Activated CD4-positive, alpha-beta T cell treated with anti-CD3 and anti-CD28 coated beads, Interleukin-2, amount 10 ng/mL, durations not matched to agents 7 days and 5 days (primary cell): Measurements from ENCODE around the gene GJB4. TPM values are rescaled to one million over a fixed set of nuclear protein-coding genes. Genes with fewer than 3 reads are reported as not detected.

Experiments
- CTCF ChIA-PET: fragments of 350-600 bp; sonication (Branson Sonifier 250); formaldehyde crosslinking; loops from one replicate; lab custom pipeline; 2021; ENCODE audit warnings: antibody characterized with exemption; lab: Charles Lee
- POLR2A ChIA-PET: fragments of 350-600 bp; sonication (Branson Sonifier 250); formaldehyde crosslinking; loops from one replicate; lab custom pipeline; 2021; ENCODE audit warnings: antibody characterized with exemption; lab: Charles Lee
- DNase-seq: peaks from one replicate; pipeline ENCODE4 v3.0.0-alpha.2; 2020
- H3K27ac Mint-ChIP-seq: one replicate; pipeline ENCODE4 v1.8.0; 2021; ENCODE audit warnings: mild to moderate bottlenecking, moderate library complexity, mixed read lengths
- H3K27me3 Mint-ChIP-seq: one replicate; pipeline ENCODE4 v1.8.0; 2021; ENCODE audit warnings: mixed read lengths
- H3K36me3 Mint-ChIP-seq: one replicate; pipeline ENCODE4 v1.8.0; 2021; ENCODE audit warnings: low read depth, mixed read lengths
- H3K4me1 Mint-ChIP-seq: one replicate; pipeline ENCODE4 v1.8.0; 2021; ENCODE audit warnings: mixed read lengths
- H3K4me3 Mint-ChIP-seq: one replicate; pipeline ENCODE4 v1.8.0; 2021; ENCODE audit warnings: mild to moderate bottlenecking, moderate library complexity, mixed read lengths
- H3K9me3 Mint-ChIP-seq: one replicate; pipeline ENCODE4 v1.8.0; 2021; ENCODE audit warnings: mixed read lengths
- total RNA-seq, 2 experiments: library from RNA; stranded (reverse); gene quantifications; one replicate each; pipeline ENCODE4 v1.2.3, GENCODE V29; 2021

GJB4 gene
- total RNA-seq, 2 experiments from 2014 or later: not detected

- no peak for DNase-seq
- Mint-ChIP-seq H3K36me3 (no peaks in the 10 kb centered on the region), H3K27me3 (peaks cover 18% of the 10 kb centered on the region), H3K4me1 (no peaks in the 10 kb centered on the region), H3K9me3 (no peaks in the 10 kb centered on the region), H3K4me3 (no peak overlapping the region), H3K27ac (no peak overlapping the region)
- ChIA-PET CTCF (no interaction called here), POLR2A (no interaction called here)
Observed at GRCh38 chr1:34774957-34775356, 15.4 kb downstream of the GJB4 start.

- ChIA-PET CTCF (no interaction called here), POLR2A (no interaction called here)
- Mint-ChIP-seq H3K9me3 (no peaks in the 10 kb centered on the region), H3K4me1 (no peaks in the 10 kb centered on the region), H3K4me3 (no peak overlapping the region), H3K27me3 (peaks cover 25% of the 10 kb centered on the region), H3K36me3 (no peaks in the 10 kb centered on the region), H3K27ac (no peak overlapping the region)
- no peak for DNase-seq
Observed at GRCh38 chr1:34776911-34777310, 17.4 kb downstream of the GJB4 start.

- Mint-ChIP-seq H3K27me3 (peaks cover 32% of the 10 kb centered on the region), H3K4me3 (no peak overlapping the region), H3K27ac (no peak overlapping the region), H3K9me3 (no peaks in the 10 kb centered on the region), H3K4me1 (no peaks in the 10 kb centered on the region), H3K36me3 (no peaks in the 10 kb centered on the region)
- POLR2A ChIA-PET: no interaction called here
- no peak for DNase-seq
- CTCF ChIA-PET: no interaction called here
Observed at GRCh38 chr1:34777519-34778321, 18.2 kb downstream of the GJB4 start.

- Mint-ChIP-seq H3K4me1 (no peaks in the 10 kb centered on the region), H3K27me3 (peaks cover 37% of the 10 kb centered on the region)
- CTCF ChIA-PET: interaction anchor here (1.5 kb wide), 1 partner anchor 11 kb away, joined by 3 read pairs; no protein-coding TSS in a partner anchor
Observed at GRCh38 chr1:34778381-34778780, 18.8 kb downstream of the GJB4 start.

DNA sequence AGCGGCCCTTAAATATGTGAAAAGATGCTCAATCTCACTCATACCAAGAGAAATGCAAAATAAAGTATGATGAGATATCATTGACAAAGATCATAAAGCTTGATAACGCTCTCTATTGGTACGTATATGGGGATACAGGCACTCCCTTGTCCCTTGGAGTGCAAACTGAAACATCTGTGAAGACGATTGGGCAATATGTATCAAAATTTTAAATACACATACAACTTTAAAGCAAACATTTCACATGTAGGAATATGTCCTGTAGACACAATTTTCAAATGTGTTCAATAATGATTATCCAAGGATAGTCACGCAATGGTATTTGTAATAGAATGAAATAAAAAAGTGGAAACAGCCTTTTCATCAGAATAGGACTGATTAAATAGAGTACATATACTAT, 19.5 kb downstream of the GJB4 start:
- Mint-ChIP-seq H3K4me3 (no peak overlapping the region), H3K9me3 (no peaks in the 10 kb centered on the region), H3K4me1 (no peaks in the 10 kb centered on the region), H3K36me3 (no peaks in the 10 kb centered on the region), H3K27ac (no peak overlapping the region), H3K27me3 (peaks cover 38% of the 10 kb centered on the region)
- ChIA-PET POLR2A (no interaction called here), CTCF (interaction anchor here (1.5 kb wide), 1 partner anchor 10 kb away, joined by 3 read pairs; no protein-coding TSS in a partner anchor)
- no peak for DNase-seq

More at GRCh38 chr1:34778381-34778780, 18.8 kb downstream of the GJB4 start:
- Mint-ChIP-seq H3K36me3 (no peaks in the 10 kb centered on the region), H3K9me3 (no peaks in the 10 kb centered on the region), H3K4me3 (no peak overlapping the region), H3K27ac (no peak overlapping the region)
- POLR2A ChIA-PET: no interaction called here
- no peak for DNase-seq

DNA sequence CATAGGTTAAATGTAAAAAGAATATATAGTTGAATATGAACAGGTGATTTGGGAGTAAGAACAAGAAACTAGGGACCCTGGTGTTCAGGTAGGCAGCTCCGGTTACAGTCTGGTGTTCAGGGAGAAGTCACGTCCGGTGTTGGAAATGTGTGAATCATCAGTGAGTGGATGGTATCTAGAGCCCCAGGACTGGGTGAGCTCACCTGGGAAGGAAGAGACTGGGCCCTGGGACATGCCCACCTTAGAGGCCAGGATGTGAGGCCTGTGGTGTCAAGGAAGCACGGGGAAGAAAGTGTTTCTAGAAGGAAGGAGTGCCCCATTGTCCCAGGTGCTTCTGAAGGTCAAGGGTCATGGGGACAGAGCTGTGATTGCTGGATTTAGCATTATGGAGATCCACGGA, 20.0 kb downstream of the GJB4 start:
- POLR2A ChIA-PET: no interaction called here

GRCh38 chr1:34779962-34780361, 20.4 kb downstream of the GJB4 start:
- no peaks in the 10 kb centered on the region for H3K36me3 Mint-ChIP-seq
- no peak overlapping the region for H3K27ac Mint-ChIP-seq
- no peaks in the 10 kb centered on the region for H3K4me1 Mint-ChIP-seq
- no peaks in the 10 kb centered on the region for H3K9me3 Mint-ChIP-seq
- no peak overlapping the region for H3K4me3 Mint-ChIP-seq
- no peak for DNase-seq
- POLR2A ChIA-PET: no interaction called here
- peaks cover 38% of the 10 kb centered on the region for H3K27me3 Mint-ChIP-seq
- CTCF ChIA-PET: no interaction called here

More for the DNA sequence above, 20.0 kb downstream of the GJB4 start:
- no peak for DNase-seq
- Mint-ChIP-seq H3K27ac (no peak overlapping the region), H3K36me3 (no peaks in the 10 kb centered on the region), H3K4me1 (no peaks in the 10 kb centered on the region), H3K4me3 (no peak overlapping the region), H3K27me3 (peaks cover 38% of the 10 kb centered on the region), H3K9me3 (no peaks in the 10 kb centered on the region)
- CTCF ChIA-PET: interaction anchor here (1.5 kb wide), 1 partner anchor 10 kb away, joined by 3 read pairs; no protein-coding TSS in a partner anchor

DNA sequence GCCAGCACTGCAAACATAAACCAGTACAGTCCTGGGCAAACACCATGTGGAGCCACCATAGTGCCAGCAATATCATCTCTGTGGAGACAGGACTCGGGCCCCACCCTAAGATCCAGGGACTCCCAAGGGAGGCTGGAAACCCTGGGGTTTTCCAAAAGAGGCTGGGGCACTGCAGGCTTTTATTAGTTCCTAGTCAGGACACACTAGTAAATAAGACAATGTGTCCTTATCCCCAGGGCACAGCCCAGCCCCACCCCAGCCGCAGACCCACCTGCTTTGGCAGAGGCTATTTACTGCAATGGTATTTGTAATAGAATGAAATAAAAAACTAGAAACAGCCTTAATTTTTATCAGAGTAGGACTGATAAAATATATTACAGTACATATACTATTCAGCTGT, 21.0 kb downstream of the GJB4 start:
- Mint-ChIP-seq H3K27me3 (peaks cover 38% of the 10 kb centered on the region), H3K27ac (no peak overlapping the region), H3K36me3 (no peaks in the 10 kb centered on the region), H3K9me3 (no peaks in the 10 kb centered on the region), H3K4me3 (no peak overlapping the region), H3K4me1 (no peaks in the 10 kb centered on the region)
- ChIA-PET POLR2A (no interaction called here), CTCF (no interaction called here)
- no peak for DNase-seq

DNA sequence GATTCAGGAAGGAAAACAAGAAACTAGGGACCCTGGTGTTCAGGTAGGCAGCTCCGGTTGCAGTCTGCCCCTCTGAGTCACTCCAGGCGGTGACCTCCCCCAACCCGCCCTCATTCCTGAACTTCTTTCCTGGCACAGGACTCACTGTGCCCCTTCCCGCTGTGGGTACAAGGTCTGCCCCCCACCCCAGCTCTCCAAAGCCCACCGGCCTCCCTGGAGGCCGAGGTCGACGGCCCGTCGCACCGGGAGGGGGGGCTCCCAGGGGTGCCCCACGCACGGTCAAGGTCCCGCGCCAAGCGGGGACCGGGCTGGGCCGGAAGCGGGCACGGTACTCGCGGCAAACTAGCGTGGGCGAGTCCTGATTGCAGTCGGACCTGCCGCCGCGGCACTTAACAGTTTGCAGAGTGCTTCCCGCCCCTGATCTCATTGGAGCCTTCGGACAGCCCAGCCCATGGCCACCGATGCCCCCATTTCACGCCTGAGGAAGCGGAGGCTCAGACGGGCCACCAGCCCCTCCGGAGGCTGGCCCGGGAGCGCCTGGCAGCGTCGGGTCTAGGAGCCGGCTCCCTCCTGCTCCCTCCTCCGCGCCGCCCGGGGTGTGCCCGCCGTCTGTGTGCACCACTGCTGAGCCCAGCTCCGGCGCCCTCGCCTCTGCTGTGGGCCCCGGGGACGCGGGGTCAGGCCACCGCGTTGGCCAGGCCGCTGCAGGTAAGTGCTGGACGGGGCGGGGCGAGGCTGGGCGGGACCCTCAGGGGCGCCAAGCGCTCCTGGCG, 21.7 kb downstream of the GJB4 start, which contains the start of gene GJB3:
TSS of gene GJB3 (plus strand) at position 144 of the 773 bp plus-strand sequence. CDS start 3,549 bp downstream, outside the sequence.
- ChIA-PET CTCF (interaction anchor here (1.0 to 1.3 kb wide), 2 partner anchors 28 to 71 kb away, joined by 3 to 4 read pairs; no protein-coding TSS in a partner anchor), POLR2A (no interaction called here)
- Mint-ChIP-seq H3K27me3 (peaks cover 38% of the 10 kb centered on the region), H3K4me3 (no peak within 1 kb of the TSS), H3K36me3 (no peaks in the 10 kb centered on the region), H3K4me1 (no peaks in the 10 kb centered on the region), H3K27ac (no peak within 1 kb of the TSS), H3K9me3 (no peaks in the 10 kb centered on the region)
- no peak for DNase-seq

- no peaks in the 10 kb centered on the region for H3K9me3 Mint-ChIP-seq
- peaks cover 41% of the 10 kb centered on the region for H3K27me3 Mint-ChIP-seq
- no peak overlapping the region for H3K4me3 Mint-ChIP-seq
- ChIA-PET POLR2A (no interaction called here), CTCF (interaction anchor here (1.0 to 1.3 kb wide), 2 partner anchors 28 to 71 kb away, joined by 3 to 4 read pairs; no protein-coding TSS in a partner anchor)
- no peak overlapping the region for H3K27ac Mint-ChIP-seq
- H3K36me3 Mint-ChIP-seq: no peaks in the 10 kb centered on the region
- DNase-seq: no peak
- peaks cover 3% of the 10 kb centered on the region for H3K4me1 Mint-ChIP-seq
Observed at GRCh38 chr1:34781844-34782391, 22.4 kb downstream of the GJB4 start.

DNA sequence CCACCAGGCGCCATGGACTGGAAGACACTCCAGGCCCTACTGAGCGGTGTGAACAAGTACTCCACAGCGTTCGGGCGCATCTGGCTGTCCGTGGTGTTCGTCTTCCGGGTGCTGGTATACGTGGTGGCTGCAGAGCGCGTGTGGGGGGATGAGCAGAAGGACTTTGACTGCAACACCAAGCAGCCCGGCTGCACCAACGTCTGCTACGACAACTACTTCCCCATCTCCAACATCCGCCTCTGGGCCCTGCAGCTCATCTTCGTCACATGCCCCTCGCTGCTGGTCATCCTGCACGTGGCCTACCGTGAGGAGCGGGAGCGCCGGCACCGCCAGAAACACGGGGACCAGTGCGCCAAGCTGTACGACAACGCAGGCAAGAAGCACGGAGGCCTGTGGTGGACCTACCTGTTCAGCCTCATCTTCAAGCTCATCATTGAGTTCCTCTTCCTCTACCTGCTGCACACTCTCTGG, 25.2 kb downstream of the GJB4 start:
- CTCF ChIA-PET: no interaction called here
- no peak overlapping the region for H3K4me3 Mint-ChIP-seq
- H3K27ac Mint-ChIP-seq: no peak overlapping the region
- no peaks in the 10 kb centered on the region for H3K9me3 Mint-ChIP-seq
- POLR2A ChIA-PET: no interaction called here
- H3K4me1 Mint-ChIP-seq: peaks cover 4% of the 10 kb centered on the region
- DNase-seq: no peak
- peaks cover 25% of the 10 kb centered on the region for H3K27me3 Mint-ChIP-seq
- H3K36me3 Mint-ChIP-seq: no peaks in the 10 kb centered on the region

DNA sequence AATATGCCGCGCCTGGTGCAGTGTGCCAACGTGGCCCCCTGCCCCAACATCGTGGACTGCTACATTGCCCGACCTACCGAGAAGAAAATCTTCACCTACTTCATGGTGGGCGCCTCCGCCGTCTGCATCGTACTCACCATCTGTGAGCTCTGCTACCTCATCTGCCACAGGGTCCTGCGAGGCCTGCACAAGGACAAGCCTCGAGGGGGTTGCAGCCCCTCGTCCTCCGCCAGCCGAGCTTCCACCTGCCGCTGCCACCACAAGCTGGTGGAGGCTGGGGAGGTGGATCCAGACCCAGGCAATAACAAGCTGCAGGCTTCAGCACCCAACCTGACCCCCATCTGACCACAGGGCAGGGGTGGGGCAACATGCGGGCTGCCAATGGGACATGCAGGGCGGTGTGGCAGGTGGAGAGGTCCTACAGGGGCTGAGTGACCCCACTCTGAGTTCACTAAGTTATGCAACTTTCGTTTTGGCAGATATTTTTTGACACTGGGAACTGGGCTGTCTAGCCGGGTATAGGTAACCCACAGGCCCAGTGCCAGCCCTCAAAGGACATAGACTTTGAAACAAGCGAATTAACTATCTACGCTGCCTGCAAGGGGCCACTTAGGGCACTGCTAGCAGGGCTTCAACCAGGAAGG, 25.8 kb downstream of the GJB4 start:
- DNase-seq: no peak
- Mint-ChIP-seq H3K4me3 (no peak overlapping the region), H3K27me3 (peaks cover 21% of the 10 kb centered on the region), H3K4me1 (peaks cover 6% of the 10 kb centered on the region), H3K9me3 (no peaks in the 10 kb centered on the region), H3K36me3 (no peaks in the 10 kb centered on the region), H3K27ac (no peak overlapping the region)
- CTCF ChIA-PET: no interaction called here
- POLR2A ChIA-PET: no interaction called here
